ENCODE data around the gene GMDS. TPM values are rescaled to one million over a fixed set of nuclear protein-coding genes. Genes with fewer than 3 reads are reported as not detected.

The GMDS gene
- total RNA-seq, 3 donors from 2014 or later (not counting 1 experiment from before 2014, with no cell fraction given): 23.6 to 31.0 (median 26.4) TPM

- Histone ChIP-seq H3K4me3 (ENCODE audit: low read length) (no peak overlapping the region), H3K27ac (ENCODE audit: low read length) (no peak overlapping the region), H3K4me1 (ENCODE audit: control insufficient read depth, insufficient read depth, low read length) (peaks cover 17% of the 10 kb centered on the region), H3K36me3 (ENCODE audit: control insufficient read depth, insufficient read depth, low read length) (no peaks in the 10 kb centered on the region), H3K9me3 (ENCODE audit: control insufficient read depth, insufficient read depth, low read length) (no peaks in the 10 kb centered on the region), H3K27me3 (ENCODE audit: control insufficient read depth, insufficient read depth, low read length) (peaks cover 3% of the 10 kb centered on the region)
- no peak for TF ChIP-seq CTCF (IDR thresholded peaks at IDR 0.05)
- Mint-ChIP-seq H3K27me3 (ENCODE audit: low read depth in 2 of 2) (peaks cover 14 to 15% of the 10 kb centered on the region in 2 donors), H3K4me1 (peaks cover 31 to 38% of the 10 kb centered on the region in 2 donors), H3K9me3 (peaks cover 0 to 5% of the 10 kb centered on the region in 2 donors), H3K27ac (peak overlapping the region; percentile 8 to 43), H3K36me3 (peaks cover 22% of the 10 kb centered on the region), H3K4me3 (peak overlapping the region; percentile 45)
- WGBS (ENCODE audit: insufficient coverage): 41% methylated on average over 7 of the region's 9 CpGs
- intact Hi-C loops (cut with micrococcal nuclease): no loop called here
- peak in 1 of 2 donors; percentile 32 for DNase-seq
- ATAC-seq: peak; percentile 50 to 82 (median 52)
Measured at GRCh38 chr6:2081155-2082138, 164.0 kb downstream of the GMDS start.

- Mint-ChIP-seq H3K27me3 (ENCODE audit: low read depth in 2 of 2) (peaks cover 10 to 15% of the 10 kb centered on the region in 2 donors), H3K4me1 (peaks cover 31 to 41% of the 10 kb centered on the region in 2 donors), H3K9me3 (peaks cover 0 to 5% of the 10 kb centered on the region in 2 donors), H3K27ac (no peak overlapping the region), H3K4me3 (no peak overlapping the region), H3K36me3 (peaks cover 22% of the 10 kb centered on the region)
- Histone ChIP-seq H3K27ac (ENCODE audit: low read length) (no peak overlapping the region), H3K27me3 (ENCODE audit: control insufficient read depth, insufficient read depth, low read length) (peaks cover 3% of the 10 kb centered on the region), H3K4me3 (ENCODE audit: low read length) (no peak overlapping the region), H3K4me1 (ENCODE audit: control insufficient read depth, insufficient read depth, low read length) (peaks cover 17% of the 10 kb centered on the region), H3K9me3 (ENCODE audit: control insufficient read depth, insufficient read depth, low read length) (no peaks in the 10 kb centered on the region), H3K36me3 (ENCODE audit: control insufficient read depth, insufficient read depth, low read length) (no peaks in the 10 kb centered on the region)
- DNase-seq: no peak
- no CpG with 5 or more reads among the region's 1 CpG for WGBS (ENCODE audit: insufficient coverage)
- intact Hi-C loops (cut with micrococcal nuclease): no loop called here
- TF ChIP-seq CTCF (IDR thresholded peaks at IDR 0.05): no peak
- no peak for ATAC-seq
Measured at GRCh38 chr6:2078888-2079287, 166.5 kb downstream of the GMDS start.

GRCh38 chr6:2077826-2078225 lies 167.6 kb downstream of the GMDS start:
- intact Hi-C loops (cut with micrococcal nuclease): no loop called here

More at GRCh38 chr6:2077826-2078225, 167.6 kb downstream of the GMDS start:
- 100% methylated on average over 1 of the region's 1 CpG for whole genome bisulfite sequencing (ENCODE audit: insufficient coverage)
- peaks cover 8 to 10% of the 10 kb centered on the region in 2 donors for H3K27me3 Mint-ChIP-seq (ENCODE audit: low read depth in 2 of 2)
- H3K4me1 Mint-ChIP-seq: peaks cover 29 to 36% of the 10 kb centered on the region in 2 donors
- H3K9me3 Mint-ChIP-seq: peaks cover 0 to 5% of the 10 kb centered on the region in 2 donors
- Histone ChIP-seq H3K4me1 (ENCODE audit: control insufficient read depth, insufficient read depth, low read length) (peaks cover 17% of the 10 kb centered on the region), H3K9me3 (ENCODE audit: control insufficient read depth, insufficient read depth, low read length) (no peaks in the 10 kb centered on the region), H3K4me3 (ENCODE audit: low read length) (no peak overlapping the region), H3K36me3 (ENCODE audit: control insufficient read depth, insufficient read depth, low read length) (no peaks in the 10 kb centered on the region), H3K27me3 (ENCODE audit: control insufficient read depth, insufficient read depth, low read length) (peaks cover 3% of the 10 kb centered on the region), H3K27ac (ENCODE audit: low read length) (no peak overlapping the region)
- H3K36me3 Mint-ChIP-seq: peaks cover 22% of the 10 kb centered on the region
- ATAC-seq: no peak
- no peak for DNase-seq
- no peak for TF ChIP-seq CTCF (IDR thresholded peaks at IDR 0.05)
- no peak overlapping the region for H3K4me3 Mint-ChIP-seq
- H3K27ac Mint-ChIP-seq: no peak overlapping the region
